ENCODE measurements around the gene ATP4A. TPM values are rescaled to one million over a fixed set of nuclear protein-coding genes. Genes with fewer than 3 reads are reported as not detected.

Gene ATP4A
- polyA plus RNA-seq, 1 experiment = not detected

- Histone ChIP-seq H3K36me3 (ENCODE audit: control insufficient read depth, insufficient read depth, low read length) (no peaks in the 10 kb centered on the region), H3K27me3 (ENCODE audit: control insufficient read depth, insufficient read depth, low read length) (peaks cover 6% of the 10 kb centered on the region), H3K4me3 (ENCODE audit: low read depth, low read length) (no peak overlapping the region)
- TF ChIP-seq CTCF (IDR thresholded peaks at IDR 0.05; ENCODE audit: insufficient read depth, low read depth, low read length) = no peak
- ChIA-PET POLR2A (no interaction called here), CTCF (interaction anchor here (1.0 to 2.0 kb wide), 4 partner anchors 9 to 30 kb away, joined by 3 to 12 read pairs (median 4); no protein-coding TSS in a partner anchor)
- DNase-seq (ENCODE audit: low read depth) = no peak
Measured at GRCh38 chr19:35525873-35526272, 37.6 kb downstream of the ATP4A start.

DNA sequence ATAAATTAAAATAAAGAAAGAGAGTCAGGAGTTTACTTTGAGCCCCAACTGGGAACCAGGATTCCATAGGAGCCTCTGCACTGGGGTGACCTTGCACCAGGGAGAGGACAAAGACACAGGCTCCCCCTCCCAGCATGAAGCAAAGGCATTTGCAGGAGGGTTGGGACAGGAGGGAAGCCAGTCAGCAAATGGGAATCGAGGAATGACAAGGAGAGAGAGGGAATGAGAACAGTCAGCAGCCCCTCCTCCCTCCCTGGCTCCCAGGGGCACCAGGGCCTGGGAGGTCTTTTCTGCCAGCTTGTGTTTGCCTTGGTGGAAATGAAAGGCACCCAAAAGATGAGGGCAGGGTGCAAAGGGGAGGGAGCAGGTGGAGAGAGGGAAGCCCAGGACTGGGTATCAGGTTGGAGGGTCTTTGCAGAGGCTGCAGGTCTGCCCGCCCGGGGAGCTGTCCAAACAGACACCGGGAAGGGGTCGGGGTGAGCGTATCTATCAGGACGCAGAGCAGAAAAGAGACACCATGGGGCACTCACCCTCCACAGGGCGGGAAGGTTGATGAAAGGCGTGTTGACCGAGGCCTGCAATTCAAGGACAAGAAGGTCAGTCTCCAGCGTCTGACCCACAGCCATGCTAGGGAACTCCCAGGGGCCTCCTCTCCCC, 39.1 kb downstream of the ATP4A start:
- CTCF ChIA-PET = interaction anchor here (0.7 kb wide), 1 partner anchor 24 kb away, joined by 3 read pairs; no protein-coding TSS in a partner anchor
- Histone ChIP-seq H3K36me3 (ENCODE audit: control insufficient read depth, insufficient read depth, low read length) (no peaks in the 10 kb centered on the region), H3K4me3 (ENCODE audit: low read depth, low read length) (no peak overlapping the region), H3K27me3 (ENCODE audit: control insufficient read depth, insufficient read depth, low read length) (peaks cover 6% of the 10 kb centered on the region)
- no peak for DNase-seq (ENCODE audit: low read depth)
- POLR2A ChIA-PET = no interaction called here
- TF ChIP-seq CTCF (IDR thresholded peaks at IDR 0.05; ENCODE audit: insufficient read depth, low read depth, low read length) = no peak

DNA sequence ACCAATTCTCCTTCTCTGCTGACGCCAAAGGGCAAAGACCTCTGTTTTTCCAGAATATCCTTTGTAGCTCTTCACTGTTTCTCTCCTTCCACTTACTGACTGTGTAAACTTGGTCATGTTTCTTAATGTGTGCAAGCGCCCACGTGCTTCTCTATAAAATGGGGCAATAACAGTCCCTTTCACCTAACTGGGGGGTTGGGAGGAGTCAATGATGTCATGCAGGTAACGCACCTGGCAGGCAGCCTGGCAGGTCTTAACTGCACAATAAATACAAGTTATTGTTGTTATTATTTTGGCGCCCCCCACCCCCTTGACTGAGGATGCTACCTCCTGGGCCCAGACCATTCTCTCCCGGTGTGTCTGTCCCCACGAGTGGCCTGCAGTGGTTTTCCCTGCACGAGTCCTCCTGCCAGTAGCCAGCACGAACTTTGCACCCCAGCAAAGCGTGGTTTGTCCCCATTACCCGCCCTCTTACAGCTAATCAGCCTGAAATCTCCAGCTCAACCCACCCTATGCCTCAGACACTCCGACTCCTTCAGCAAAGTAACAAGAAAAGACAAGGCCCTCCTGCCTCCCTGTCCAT, 40.6 kb downstream of the ATP4A start:
- CTCF ChIA-PET = interaction anchor here (0.7 kb wide), 1 partner anchor 28 kb away, joined by 3 read pairs; no protein-coding TSS in a partner anchor
- POLR2A ChIA-PET = no interaction called here
- no peaks in the 10 kb centered on the region for H3K36me3 ChIP-seq (ENCODE audit: control insufficient read depth, insufficient read depth, low read length)
- H3K4me3 ChIP-seq (ENCODE audit: low read depth, low read length) = no peak overlapping the region
- H3K27me3 ChIP-seq (ENCODE audit: control insufficient read depth, insufficient read depth, low read length) = peaks cover 6% of the 10 kb centered on the region
- TF ChIP-seq CTCF (IDR thresholded peaks at IDR 0.05; ENCODE audit: insufficient read depth, low read depth, low read length) = no peak
- DNase-seq (ENCODE audit: low read depth) = no peak

DNA sequence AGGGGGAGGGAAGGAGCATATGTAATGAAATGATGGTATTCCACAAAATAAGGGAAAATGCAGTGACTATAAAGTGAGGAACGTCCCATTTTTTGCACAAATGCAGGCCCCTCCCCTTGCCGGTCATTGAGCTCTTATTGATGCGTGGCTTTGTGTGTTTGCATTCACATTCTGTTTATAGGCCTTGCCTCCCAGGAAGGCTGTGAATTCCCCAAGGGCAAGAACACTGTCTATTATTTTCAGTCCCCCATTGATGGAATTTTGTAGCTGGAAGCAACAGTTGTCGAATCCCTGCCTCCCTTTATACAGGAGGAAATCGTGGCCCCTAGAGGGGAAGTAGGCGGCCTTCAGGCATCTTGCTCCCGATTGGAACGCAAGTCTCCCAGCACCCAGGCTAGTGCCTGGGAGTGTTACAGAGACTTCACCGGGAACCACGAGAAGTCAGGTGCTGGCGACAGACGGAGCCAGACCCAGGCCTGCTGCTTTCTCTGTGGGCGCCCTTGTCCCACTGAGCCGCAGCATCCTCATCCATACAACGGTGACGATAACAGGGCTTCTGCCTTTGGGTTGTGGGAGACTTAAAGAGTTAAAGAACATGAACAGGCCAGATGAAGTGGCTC, 42.2 kb downstream of the ATP4A start:
- ChIA-PET POLR2A (no interaction called here), CTCF (interaction anchor here (2.2 kb wide), 1 partner anchor 11 kb away, joined by 8 read pairs; no protein-coding TSS in a partner anchor)
- DNase-seq (ENCODE audit: low read depth) = no peak
- Histone ChIP-seq H3K27me3 (ENCODE audit: control insufficient read depth, insufficient read depth, low read length) (peaks cover 6% of the 10 kb centered on the region), H3K4me3 (ENCODE audit: low read depth, low read length) (no peak overlapping the region), H3K36me3 (ENCODE audit: control insufficient read depth, insufficient read depth, low read length) (no peaks in the 10 kb centered on the region)
- no peak for TF ChIP-seq CTCF (IDR thresholded peaks at IDR 0.05; ENCODE audit: insufficient read depth, low read depth, low read length)

DNA sequence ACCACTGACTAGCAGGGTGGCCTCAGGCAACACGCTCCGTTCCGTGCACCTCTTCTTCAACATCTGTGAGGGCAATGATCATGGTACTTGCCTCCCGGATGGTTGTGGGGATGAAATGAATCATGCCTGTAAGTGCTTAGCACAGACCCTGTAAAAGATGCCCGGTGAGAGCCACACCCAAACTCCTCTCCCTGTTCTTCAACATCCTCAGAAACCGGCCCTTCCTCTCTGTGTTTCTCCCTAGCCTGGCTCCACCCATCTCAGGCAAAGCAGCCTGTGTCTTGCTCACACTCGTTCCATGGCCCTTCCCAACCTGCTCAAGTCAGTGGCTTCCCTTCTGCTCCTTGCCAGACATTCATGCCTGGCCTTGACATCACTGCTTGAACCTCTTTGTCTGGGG, 44.2 kb downstream of the ATP4A start:
- no peak for TF ChIP-seq CTCF (IDR thresholded peaks at IDR 0.05; ENCODE audit: insufficient read depth, low read depth, low read length)
- POLR2A ChIA-PET = no interaction called here
- CTCF ChIA-PET = interaction anchor here (1.4 to 2.2 kb wide), 2 partner anchors 9 to 24 kb away, joined by 4 to 8 read pairs; no protein-coding TSS in a partner anchor
- Histone ChIP-seq H3K36me3 (ENCODE audit: control insufficient read depth, insufficient read depth, low read length) (no peaks in the 10 kb centered on the region), H3K27me3 (ENCODE audit: control insufficient read depth, insufficient read depth, low read length) (no peaks in the 10 kb centered on the region), H3K4me3 (ENCODE audit: low read depth, low read length) (no peak overlapping the region)
- DNase-seq (ENCODE audit: low read depth) = no peak

Data from BJ (cell line).